H1 (cell line): Measurements from ENCODE around the gene TBKBP1. TPM values are rescaled to one million over a fixed set of nuclear protein-coding genes. Genes with fewer than 3 reads are reported as not detected.

Experiments
- CTCF ChIA-PET: fragments of 300-600 bp; sonication (Branson Sonifier 250); formaldehyde crosslinking; loops from one replicate; lab custom pipeline; 2021; ENCODE audit not compliant: partially characterized antibody; lab: Charles Lee
- POLR2A ChIA-PET: fragments of 300-600 bp; sonication (Branson Sonifier 250); formaldehyde crosslinking; loops from one replicate; lab custom pipeline; 2021; ENCODE audit warnings: inconsistent platforms; ENCODE audit not compliant: partially characterized antibody; lab: Charles Lee
- DNase-seq, 2 experiments: peaks; one replicate each; pipeline versions ENCODE4 v3.0.0 to v3.0.0-alpha.2; 2010 to 2022; ENCODE audit warnings: low spot score in 2 of 2, low read depth in 1 of 2, mixed read lengths in 1 of 2
- FAIRE-seq: peaks from 2 replicates; lab custom pipeline; 2011; peaks lifted over from hg19 to GRCh38; lab: Jason Lieb, UNC
- H2AFZ ChIP-seq: 2 replicates; pipeline ENCODE4 v1.8.1; 2012; ENCODE audit warnings: low read length, inconsistent platforms
- H2AK5ac ChIP-seq: 2 replicates; pipeline ENCODE4 v1.6.1; 2013; ENCODE audit warnings: low read depth, low read length
- H2BK120ac ChIP-seq: replicated peaks from 2 replicates; pipeline ENCODE3; 2013; ENCODE audit warnings: low read depth, low read length, inconsistent platforms
- H2BK12ac ChIP-seq: 2 replicates; pipeline ENCODE4 v1.6.1; 2013; ENCODE audit warnings: low read depth, low read length
- H2BK15ac ChIP-seq: 2 replicates; pipeline ENCODE4 v1.6.1; 2013; ENCODE audit warnings: low read length
- H2BK20ac ChIP-seq: 2 replicates; pipeline ENCODE4 v1.6.1; 2013; ENCODE audit warnings: low read length
- H2BK5ac ChIP-seq: 2 replicates; pipeline ENCODE4 v1.6.1; 2013; ENCODE audit warnings: low read depth, low read length
- H3K14ac ChIP-seq: 2 replicates; pipeline ENCODE4 v1.6.1; 2013; ENCODE audit warnings: inconsistent platforms; ENCODE audit not compliant: insufficient read length
- H3K18ac ChIP-seq: 2 replicates; pipeline ENCODE4 v1.6.1; 2013; ENCODE audit warnings: low read length; ENCODE audit errors: extremely low read depth
- H3K23ac ChIP-seq: 2 replicates; pipeline ENCODE4 v1.6.1; 2013; ENCODE audit warnings: inconsistent platforms; ENCODE audit not compliant: insufficient read length
- H3K23me2 ChIP-seq: 2 replicates; pipeline ENCODE4 v1.6.1; 2013; ENCODE audit warnings: low read depth, low read length
- H3K27ac ChIP-seq: 2 replicates; pipeline ENCODE4 v1.6.1; 2011; ENCODE audit warnings: low read depth, low read length, inconsistent platforms
- H3K27me3 ChIP-seq, 4 experiments: replicated peaks in 1 of 4; 1 replicate in 1 of 4; 2 replicates in 3 of 4; pipeline versions ENCODE4 v1.6.1 to v1.8.1; 2011 to 2013; ENCODE audit warnings: low read length in 3 of 4, mild to moderate bottlenecking in 3 of 4, inconsistent platforms in 2 of 4, mixed read lengths in 2 of 4, moderate library complexity in 1 of 4; ENCODE audit not compliant: control insufficient read depth in 3 of 4, insufficient read depth in 3 of 4; ENCODE audit errors: extremely low read depth in 1 of 4
- H3K36me3 ChIP-seq, 4 experiments: 2 replicates each; pipeline versions ENCODE4 v1.6.1 to v1.8.1; 2011 to 2013; ENCODE audit warnings: mild to moderate bottlenecking in 4 of 4, low read length in 3 of 4, moderate library complexity in 2 of 4, control low read depth in 1 of 4, inconsistent platforms in 1 of 4; ENCODE audit not compliant: insufficient read depth in 4 of 4, control insufficient read depth in 2 of 4
- H3K4ac ChIP-seq: replicated peaks from 2 replicates; pipeline ENCODE3; 2013; ENCODE audit warnings: low read length, low read depth, mixed read lengths, inconsistent platforms; ENCODE audit not compliant: insufficient read length
- H3K4me1 ChIP-seq, 4 experiments: replicated peaks in 1 of 4; 1 replicate in 1 of 4; 2 replicates in 3 of 4; pipeline versions ENCODE4 v1.6.1 to v1.8.1; 2011 to 2013; ENCODE audit warnings: low read length in 3 of 4, inconsistent platforms in 2 of 4, mixed read lengths in 1 of 4; ENCODE audit not compliant: insufficient read depth in 4 of 4, control insufficient read depth in 3 of 4
- H3K4me2 ChIP-seq, 2 experiments: 2 replicates each; pipeline versions ENCODE4 v1.6.1 to v1.8.1; 2011 to 2013; ENCODE audit warnings: low read depth in 2 of 2, low read length in 2 of 2, control low read depth in 1 of 2, inconsistent platforms in 1 of 2, mild to moderate bottlenecking in 1 of 2; ENCODE audit not compliant: insufficient read depth in 1 of 2
- H3K4me3 ChIP-seq, 4 experiments: fragments of 200-600, 300-600 bp in 1 of 4; sonication (generic), shearing (Covaris generic), sonication (Bioruptor Twin) in 1 of 4; 2 replicates each; pipeline versions ENCODE4 v1.5.1 to v1.8.1; 2011 to 2016; ENCODE audit warnings: low read length in 4 of 4, low read depth in 3 of 4, control low read depth in 2 of 4, inconsistent platforms in 2 of 4, mild to moderate bottlenecking in 2 of 4, mixed read lengths in 1 of 4, moderate library complexity in 1 of 4; ENCODE audit not compliant: insufficient read depth in 2 of 4; ENCODE audit errors: extremely low read depth in 1 of 4
- H3K56ac ChIP-seq: replicated peaks from 2 replicates; pipeline ENCODE3; 2013; ENCODE audit warnings: low read depth, mild to moderate bottlenecking, mixed read lengths, low read length, inconsistent platforms; ENCODE audit not compliant: insufficient read length
- H3K79me1 ChIP-seq: 2 replicates; pipeline ENCODE4 v1.6.1; 2013; ENCODE audit warnings: low read depth, low read length, control low read depth
- H3K79me2 ChIP-seq, 2 experiments: 2 replicates each; pipeline versions ENCODE4 v1.6.1 to v1.8.1; 2012 to 2013; ENCODE audit warnings: low read length in 2 of 2, mild to moderate bottlenecking in 2 of 2, inconsistent platforms in 1 of 2; ENCODE audit not compliant: insufficient read depth in 2 of 2, control insufficient read depth in 1 of 2
- H3K9ac ChIP-seq, 4 experiments: replicated peaks in 1 of 4; 1 replicate in 1 of 4; 2 replicates in 3 of 4; pipeline versions ENCODE4 v1.6.1 to v1.8.1; 2011 to 2013; ENCODE audit warnings: low read depth in 3 of 4, low read length in 3 of 4, control low read depth in 2 of 4, mild to moderate bottlenecking in 2 of 4, moderate library complexity in 2 of 4, inconsistent platforms in 1 of 4; ENCODE audit errors: extremely low read depth in 1 of 4
- H3K9me3 ChIP-seq, 2 experiments: 2 replicates each; pipeline versions ENCODE4 v1.6.1 to v1.8.1; 2012 to 2013; ENCODE audit warnings: mild to moderate bottlenecking in 2 of 2, moderate library complexity in 2 of 2, control low read depth in 1 of 2, inconsistent platforms in 1 of 2, low read depth in 1 of 2, low read length in 1 of 2, mixed read lengths in 1 of 2; ENCODE audit not compliant: insufficient read depth in 2 of 2
- H4K20me1 ChIP-seq, 2 experiments: replicated peaks in 1 of 2; 2 replicates each; pipeline versions ENCODE3 to v1.8.1; 2011 to 2013; ENCODE audit warnings: inconsistent platforms in 2 of 2, low read length in 2 of 2, mild to moderate bottlenecking in 1 of 2; ENCODE audit not compliant: insufficient read depth in 2 of 2, control insufficient read depth in 1 of 2
- H4K5ac ChIP-seq: 2 replicates; pipeline ENCODE4 v1.6.1; 2013; ENCODE audit warnings: low read length, low read depth, mixed read lengths, inconsistent platforms; ENCODE audit not compliant: insufficient read length
- H4K8ac ChIP-seq: 2 replicates; pipeline ENCODE4 v1.8.0; 2013; ENCODE audit warnings: mild to moderate bottlenecking, moderate library complexity, low read length, inconsistent platforms; ENCODE audit not compliant: insufficient read depth; ENCODE audit errors: extremely low read depth
- H4K91ac ChIP-seq: replicated peaks from 2 replicates; pipeline ENCODE3; 2013; ENCODE audit warnings: low read length, mixed read lengths, inconsistent platforms; ENCODE audit not compliant: insufficient read length
- CHD2 ChIP-seq: IDR thresholded peaks from 2 replicates; pipeline ENCODE4 v1.6.1; 2012; ENCODE audit warnings: low read length, improper control_type of control experiment
- GABPA ChIP-seq: IDR thresholded peaks from 2 replicates; pipeline ENCODE4 v1.6.1; 2011; ENCODE audit warnings: mild to moderate bottlenecking, low read length, moderate library complexity, borderline replicate concordance; ENCODE audit not compliant: insufficient read depth
- JUND ChIP-seq: IDR thresholded peaks from 2 replicates; pipeline ENCODE4 v1.6.1; 2011; ENCODE audit warnings: mild to moderate bottlenecking, improper control_type of control experiment, low read length
- SIX5 ChIP-seq: IDR thresholded peaks from 2 replicates; pipeline ENCODE4 v1.6.1; 2011; ENCODE audit warnings: mild to moderate bottlenecking, low read depth, low read length
- SRF ChIP-seq: IDR thresholded peaks from 2 replicates; pipeline ENCODE4 v1.6.1; 2011; ENCODE audit warnings: mild to moderate bottlenecking, low read depth, low read length, moderate library complexity
- TCF12 ChIP-seq: IDR thresholded peaks from 2 replicates; pipeline ENCODE4 v1.6.1; 2011; ENCODE audit warnings: low read depth, mild to moderate bottlenecking, low read length
- WGBS, 2 experiments: shearing (Covaris generic) in 1 of 2; methylation state at CpG; one replicate each; pipeline versions ENCODE4 v1.1.6 to v1.1.7; 2013 to 2015; ENCODE audit warnings: low lambda C conversion rate in 2 of 2, mixed read lengths in 2 of 2, inconsistent platforms in 1 of 2, low coverage in 1 of 2, missing lambda C conversion rate in 1 of 2; ENCODE audit not compliant: insufficient replicate concordance in 2 of 2, insufficient coverage in 1 of 2, insufficient read length in 1 of 2; ENCODE audit errors: extremely low coverage in 1 of 2, missing lambda C conversion rate in 1 of 2; 5-methylcytosine and 5-hydroxymethylcytosine counted together
- polyA plus RNA-seq, 7 experiments: library from polyadenylated mRNA; depleted of rRNA in 3 of 7; stranded (reverse) in 5 of 7; unstranded in 2 of 7; fragments of >200 nt in 5 of 7; fragments of 200-250 nt in 2 of 7; gene quantifications; 1 replicate in 5 of 7; 2 replicates in 1 of 7; 4 replicates in 1 of 7; pipeline versions ENCODE4 v1.2.1 to v1.2.3, GENCODE V29; 2011 to 2013; ENCODE audit warnings: missing spikeins in 2 of 7, mixed read lengths in 2 of 7
- total RNA-seq: library from RNA; stranded (reverse); fragmentation: NEBNext Ultra II Directional; extraction: Animal tissue kit (Norgen Biotek cat#: 25700); gene quantifications from 2 replicates; pipeline ENCODE4 v1.2.1, GENCODE V29; 2021
- TF ChIP-seq, protein P1 (sequence below): IDR thresholded peaks from 2 replicates; pipeline ENCODE4 v1.6.1; 2012; ENCODE audit warnings: inconsistent platforms
- TF ChIP-seq, protein P2 (sequence below): IDR thresholded peaks from 2 replicates; pipeline ENCODE4 v1.6.1; 2011; ENCODE audit warnings: low read depth, mild to moderate bottlenecking, low read length; ENCODE audit not compliant: insufficient read depth

The TBKBP1 gene
- total and polyA plus RNA-seq, 2 of the 8 experiments (the other 6 are each of a cell fraction or from before 2014, with no cell fraction given), result 6.3 to 15.1 TPM

DNA sequence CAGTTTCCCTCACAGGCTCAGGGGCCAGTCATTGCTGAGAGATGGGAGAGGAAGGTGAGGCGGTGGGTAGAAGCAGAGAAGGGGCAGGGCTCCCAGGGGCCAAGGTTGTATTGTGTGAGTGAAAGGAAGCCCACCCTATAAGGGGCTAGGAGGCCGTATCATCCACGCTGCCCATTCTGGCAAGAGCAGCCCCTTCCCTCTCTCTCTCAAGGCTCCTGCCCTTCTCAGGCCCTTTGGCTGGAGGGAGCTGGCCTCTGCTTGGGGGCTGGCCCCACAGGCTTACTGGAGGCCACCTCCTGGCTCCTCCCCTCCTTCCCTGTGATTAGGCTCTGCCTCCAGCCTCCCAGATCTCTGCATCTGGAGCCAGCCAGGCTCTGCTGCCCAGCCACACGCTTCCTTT is 7.6 kb downstream of the TBKBP1 start:
- Histone ChIP-seq H3K56ac (no peak overlapping the region), H3K9ac (no peak overlapping the region), H2AK5ac (no peak overlapping the region), H2BK120ac (no peak overlapping the region), H3K4ac (no peak overlapping the region), H2BK20ac (no peak overlapping the region), H4K5ac (no peak overlapping the region), H3K4me3 (no peak overlapping the region), H4K20me1 (peaks cover 0 to 4% of the 10 kb centered on the region in 2 experiments), H3K79me2 (no peaks in the 10 kb centered on the region), H3K36me3 (peaks cover 0 to 3% (median 0%) of the 10 kb centered on the region in 4 experiments; a peak in 1 of 8 replicates), H3K4me1 (no peaks in the 10 kb centered on the region; a peak in 1 of 7 replicates), H4K91ac (no peak overlapping the region), H3K79me1 (no peaks in the 10 kb centered on the region; the same call in 1 of the 2 replicates), H2BK12ac (no peak overlapping the region), H3K23me2 (no peaks in the 10 kb centered on the region), H3K27me3 (no peaks in the 10 kb centered on the region), H2AFZ (no peak overlapping the region), H3K4me2 (no peak overlapping the region), H2BK15ac (no peak overlapping the region), H2BK5ac (no peak overlapping the region), H3K27ac (no peak overlapping the region), H4K8ac (no peak overlapping the region), H3K23ac (no peak overlapping the region), H3K14ac (no peak overlapping the region), H3K9me3 (no peaks in the 10 kb centered on the region), H3K18ac (no peak overlapping the region)
- TF ChIP-seq JUND, result no peak
- TF ChIP-seq, protein P1, sequence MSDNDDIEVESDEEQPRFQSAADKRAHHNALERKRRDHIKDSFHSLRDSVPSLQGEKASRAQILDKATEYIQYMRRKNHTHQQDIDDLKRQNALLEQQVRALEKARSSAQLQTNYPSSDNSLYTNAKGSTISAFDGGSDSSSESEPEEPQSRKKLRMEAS, result no peak
- TF ChIP-seq SIX5, result no peak
- TF ChIP-seq SRF, result no peak
- TF ChIP-seq CHD2, result no peak
- TF ChIP-seq TCF12, result no peak
- no peak for TF ChIP-seq GABPA
- TF ChIP-seq, protein P2, sequence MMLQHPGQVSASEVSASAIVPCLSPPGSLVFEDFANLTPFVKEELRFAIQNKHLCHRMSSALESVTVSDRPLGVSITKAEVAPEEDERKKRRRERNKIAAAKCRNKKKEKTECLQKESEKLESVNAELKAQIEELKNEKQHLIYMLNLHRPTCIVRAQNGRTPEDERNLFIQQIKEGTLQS, result no peak
- FAIRE-seq (no peak), DNase-seq (no peak)
- POLR2A ChIA-PET, result interaction anchor here (0.7 to 41.8 kb wide), 6 partner anchors 9 to 40 kb away, joined by 3 to 1575 read pairs (median 4); partner anchors contain the start of gene KPNB1
- 83% methylated on average over 4 of the region's 4 CpGs; no CpG with 5 or more reads in 1 of the 2 experiments for WGBS, 2 experiments
- CTCF ChIA-PET, result interaction anchor here (0.6 to 19.8 kb wide), 9 partner anchors 9 to 182 kb away, joined by 3 to 441 read pairs (median 8); partner anchors contain the start of gene TBX21
